Neural cell (in vitro differentiated cells): ENCODE measurements around the gene DDX56.

Experiments
- CTCF ChIP-seq: fragments of 450-650 bp; IDR thresholded peaks from 2 replicates; pipeline ENCODE4 v1.5.1; 2014; ENCODE audit warnings: antibody characterized with exemption, mild to moderate bottlenecking, moderate library complexity; ENCODE audit not compliant: poor library complexity, severe bottlenecking
- EP300 ChIP-seq: fragments of 450-650 bp; conservative IDR thresholded peaks from 2 replicates; pipeline ENCODE4 v1.6.1; 2014; ENCODE audit warnings: antibody characterized with exemption, mild to moderate bottlenecking, moderate library complexity; ENCODE audit not compliant: poor library complexity, severe bottlenecking
- EZH2 ChIP-seq: fragments of 200-600, 300-800 bp; shearing (Covaris generic), sonication (generic); IDR thresholded peaks from 2 replicates; pipeline ENCODE4 v1.6.1; 2014; ENCODE audit warnings: antibody characterized with exemption, low read length, borderline replicate concordance, mild to moderate bottlenecking; ENCODE audit not compliant: insufficient read depth, poor library complexity, severe bottlenecking
- MXI1 ChIP-seq: fragments of 450-650 bp; conservative IDR thresholded peaks from 2 replicates; pipeline ENCODE4 v1.6.1; 2014; ENCODE audit warnings: antibody characterized with exemption, mild to moderate bottlenecking; ENCODE audit not compliant: poor library complexity, severe bottlenecking
- SMC3 ChIP-seq: fragments of 450-650 bp; conservative IDR thresholded peaks from 2 replicates; pipeline ENCODE4 v1.6.1; 2014; ENCODE audit warnings: antibody characterized with exemption, mild to moderate bottlenecking, moderate library complexity; ENCODE audit not compliant: poor library complexity
- TAF1 ChIP-seq: IDR thresholded peaks from 2 replicates; pipeline ENCODE4 v1.6.1; 2012; ENCODE audit warnings: low read depth

- TF ChIP-seq SMC3 (no peak), CTCF (no peak), MXI1 (no peak), TAF1 (no peak), EZH2 (no peak), EP300 (no peak)
Measured at GRCh38 chr7:44616545-44616944, 42.8 kb upstream of the DDX56 start.
